Measurements from ENCODE around the gene SLC12A5. TPM values are rescaled to one million over a fixed set of nuclear protein-coding genes. Genes with fewer than 3 reads are reported as not detected.
"Not testable (repeated sequence)": the region's sequence is repeated elsewhere in the genome, so short reads cannot be mapped to it uniquely, and the experiment has no call there.

Gene SLC12A5
- total RNA-seq, result 0.70 TPM in 1 of 2 replicates, not detected in the other

- intact Hi-C loops (cut with micrococcal nuclease), result loop anchor here (1.0 kb wide), 1 partner anchor 12 kb away; no protein-coding TSS in a partner anchor
Measured at GRCh38 chr20:46028772-46029371, at the start of gene SLC12A5. Gene SLC12A5 (plus strand): TSS chr20:46029215. CDS start chr20:46029345, 130 bp downstream.

GRCh38 chr20:45981261-45981660 lies 47.8 kb upstream of the SLC12A5 start:
- intact Hi-C loops (cut with micrococcal nuclease), result no loop called here

- intact Hi-C loops (cut with micrococcal nuclease), result no loop called here
Measured at GRCh38 chr20:45983279-45983743, 45.7 kb upstream of the SLC12A5 start.

GRCh38 chr20:45985573-45985972 lies 43.4 kb upstream of the SLC12A5 start:
- intact Hi-C loops (cut with micrococcal nuclease), result no loop called here

GRCh38 chr20:45987108-45987780 lies 41.8 kb upstream of the SLC12A5 start:
- intact Hi-C loops (cut with micrococcal nuclease), result loop anchor here (1.0 kb wide), 1 partner anchor 26 kb away; no protein-coding TSS in a partner anchor

GRCh38 chr20:45988830-45989229 lies 40.2 kb upstream of the SLC12A5 start:
- intact Hi-C loops (cut with micrococcal nuclease), result not testable (repeated sequence)

- intact Hi-C loops (cut with micrococcal nuclease), result no loop called here
Measured at GRCh38 chr20:45991616-45992015, 37.4 kb upstream of the SLC12A5 start.

- intact Hi-C loops (cut with micrococcal nuclease), result no loop called here
Measured at GRCh38 chr20:45993197-45993951, 35.6 kb upstream of the SLC12A5 start.

GRCh38 chr20:45994761-45995493 lies 34.1 kb upstream of the SLC12A5 start:
- intact Hi-C loops (cut with micrococcal nuclease), result no loop called here

- intact Hi-C loops (cut with micrococcal nuclease), result not testable (repeated sequence)
Measured at GRCh38 chr20:45995495-45996097, 33.4 kb upstream of the SLC12A5 start.

- intact Hi-C loops (cut with micrococcal nuclease), result no loop called here
Measured at GRCh38 chr20:45997187-45997586, 31.8 kb upstream of the SLC12A5 start.

- intact Hi-C loops (cut with micrococcal nuclease), result no loop called here
Measured at GRCh38 chr20:45998337-45998736, 30.7 kb upstream of the SLC12A5 start.

- intact Hi-C loops (cut with micrococcal nuclease), result no loop called here
Measured at GRCh38 chr20:45998761-45999160, 30.3 kb upstream of the SLC12A5 start.

- intact Hi-C loops (cut with micrococcal nuclease), result no loop called here
Measured at GRCh38 chr20:45999557-46000261, 29.3 kb upstream of the SLC12A5 start.

- intact Hi-C loops (cut with micrococcal nuclease), result no loop called here
Measured at GRCh38 chr20:46000262-46000996, 28.6 kb upstream of the SLC12A5 start.

- intact Hi-C loops (cut with micrococcal nuclease), result no loop called here
Measured at GRCh38 chr20:46001498-46001897, 27.5 kb upstream of the SLC12A5 start.

GRCh38 chr20:46002008-46002407 lies 27.0 kb upstream of the SLC12A5 start:
- intact Hi-C loops (cut with micrococcal nuclease), result no loop called here

GRCh38 chr20:46004187-46004586 lies 24.8 kb upstream of the SLC12A5 start:
- intact Hi-C loops (cut with micrococcal nuclease), result no loop called here

- intact Hi-C loops (cut with micrococcal nuclease), result no loop called here
Measured at GRCh38 chr20:46004889-46005473, 24.0 kb upstream of the SLC12A5 start.

All from T-helper 2 cell treated with Interferon-gamma antibody and Interleukin-4, amounts not matched to agents 100 ng/mL and 5 ng/mL, for 36 hours (primary cell).